HG03378 (cell line): ENCODE results near the gene ANXA8.

ENCODE experiments used
- ATAC-seq: cut with Tn5 transposase; IDR thresholded peaks from one replicate; pipeline ENCODE4 v1.9.1; 2021; ENCODE audit warnings: mild to moderate bottlenecking, moderate library complexity; ENCODE audit not compliant: unreplicated experiment

Gene ANXA8

GRCh38 chr10:47449102-47449978 is 34.6 kb downstream of the ANXA8 start:
- no peak for ATAC-seq

- no peak for ATAC-seq
These were observed 36.2 kb downstream of the ANXA8 start for GRCh38 chr10:47447705-47448104.

- ATAC-seq: no peak
These were observed 36.7 kb downstream of the ANXA8 start for GRCh38 chr10:47447209-47447608.

GRCh38 chr10:47445720-47446119 is 38.2 kb downstream of the ANXA8 start:
- ATAC-seq: no peak

GRCh38 chr10:47444047-47444446 is 39.9 kb downstream of the ANXA8 start:
- no peak for ATAC-seq

GRCh38 chr10:47443145-47443544 is 40.8 kb downstream of the ANXA8 start:
- ATAC-seq: no peak

GRCh38 chr10:47442351-47442750 is 41.6 kb downstream of the ANXA8 start:
- ATAC-seq: no peak

GRCh38 chr10:47441938-47442337 is 42.0 kb downstream of the ANXA8 start:
- no peak for ATAC-seq

- no peak for ATAC-seq
These were observed 43.7 kb downstream of the ANXA8 start for GRCh38 chr10:47440207-47440606.

- ATAC-seq: no peak
These were observed 44.9 kb downstream of the ANXA8 start for GRCh38 chr10:47438857-47439474.

GRCh38 chr10:47435081-47435480 is 48.8 kb downstream of the ANXA8 start:
- ATAC-seq: no peak

GRCh38 chr10:47425813-47426419 is 58.0 kb downstream of the ANXA8 start:
- ATAC-seq: no peak

GRCh38 chr10:47424231-47424630 is 59.7 kb downstream of the ANXA8 start:
- no peak for ATAC-seq

GRCh38 chr10:47423476-47423875 is 60.4 kb downstream of the ANXA8 start:
- ATAC-seq: no peak

- ATAC-seq: no peak
These were observed 62.6 kb downstream of the ANXA8 start for GRCh38 chr10:47421057-47421952.

GRCh38 chr10:47420305-47421056 is 63.4 kb downstream of the ANXA8 start:
- ATAC-seq: no peak

- no peak for ATAC-seq
These were observed 64.5 kb downstream of the ANXA8 start for GRCh38 chr10:47419421-47419820.

GRCh38 chr10:47418966-47419365 is 64.9 kb downstream of the ANXA8 start:
- ATAC-seq: no peak

- no peak for ATAC-seq
These were observed 65.6 kb downstream of the ANXA8 start for GRCh38 chr10:47418321-47418720.
